ENCODE results near the gene QRICH2. TPM values are rescaled to one million over a fixed set of nuclear protein-coding genes. Genes with fewer than 3 reads are reported as not detected.

QRICH2 gene
- total RNA-seq, 2 donors from 2014 or later = 0.85 to 2.1 TPM

GRCh38 chr17:76341301-76341700 lies 33.2 kb upstream of the QRICH2 start:
- H3K4me3 Mint-ChIP-seq = no peak overlapping the region
- no peak for ATAC-seq (replicated peaks)
- H3K27ac Mint-ChIP-seq = no peak overlapping the region
- H3K9me3 Mint-ChIP-seq = no peaks in the 10 kb centered on the region
- peaks cover 4% of the 10 kb centered on the region for H3K4me1 Mint-ChIP-seq
- no peaks in the 10 kb centered on the region for H3K27me3 Mint-ChIP-seq
- peaks cover 44% of the 10 kb centered on the region for H3K36me3 Mint-ChIP-seq (ENCODE audit: low read depth)

DNA sequence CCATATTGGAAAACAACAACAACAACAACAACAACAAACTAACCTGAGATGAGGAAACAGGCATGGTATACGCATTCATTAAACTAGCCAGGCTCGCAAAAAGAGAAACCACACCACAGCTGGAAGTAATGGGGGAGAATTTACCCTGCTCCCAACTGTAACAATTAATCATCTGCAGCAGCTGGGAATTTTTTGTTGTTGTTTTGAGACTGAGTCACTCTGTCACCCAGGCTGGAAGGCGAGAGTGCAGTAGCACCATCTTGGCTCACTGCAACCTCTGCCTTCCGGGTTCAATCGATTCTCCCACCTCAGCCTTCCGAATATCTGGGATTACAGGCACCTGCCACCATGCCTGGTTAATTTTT lies 29.3 kb upstream of the QRICH2 start:
- Mint-ChIP-seq H3K4me3 (no peak overlapping the region), H3K4me1 (peaks cover 4% of the 10 kb centered on the region), H3K27me3 (no peaks in the 10 kb centered on the region), H3K9me3 (no peaks in the 10 kb centered on the region), H3K27ac (no peak overlapping the region), H3K36me3 (ENCODE audit: low read depth) (peaks cover 20% of the 10 kb centered on the region)
- ATAC-seq (replicated peaks) = no peak

DNA sequence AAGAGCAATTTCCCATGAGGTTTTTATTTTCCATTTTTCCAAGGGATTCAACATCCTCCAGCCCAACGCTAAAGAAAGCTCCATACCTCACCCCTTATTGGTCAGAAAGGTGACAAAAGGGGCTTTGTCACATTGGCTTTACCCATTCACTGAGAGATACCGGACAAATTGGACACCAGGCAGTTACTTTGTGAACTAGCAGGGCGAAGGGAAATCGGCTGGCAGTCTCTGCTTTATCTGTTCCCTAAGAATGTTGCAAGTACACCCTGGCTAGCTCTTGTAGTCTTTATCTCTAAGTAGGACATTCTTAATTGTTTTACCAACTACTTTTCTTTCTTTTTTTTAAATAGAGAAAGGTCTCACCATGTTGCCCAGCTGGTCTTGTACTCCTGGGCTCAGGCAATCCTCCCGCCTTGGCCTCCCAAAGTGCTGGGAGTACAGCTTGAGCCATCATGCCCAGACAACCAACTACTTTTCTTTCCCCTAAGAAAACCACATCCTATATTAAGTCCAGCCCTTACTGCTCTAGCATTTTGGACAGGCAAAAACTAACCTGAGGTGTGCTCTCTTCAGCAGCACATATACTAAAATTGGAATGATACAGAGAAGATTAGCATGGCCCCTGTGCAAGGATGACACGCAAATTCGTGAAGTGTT lies 28.8 kb upstream of the QRICH2 start:
- no peaks in the 10 kb centered on the region for H3K27me3 Mint-ChIP-seq
- peaks cover 15% of the 10 kb centered on the region for H3K36me3 Mint-ChIP-seq (ENCODE audit: low read depth)
- H3K27ac Mint-ChIP-seq = no peak overlapping the region
- peaks cover under 1% of the 10 kb centered on the region for H3K4me1 Mint-ChIP-seq
- no peak for ATAC-seq (replicated peaks)
- no peak overlapping the region for H3K4me3 Mint-ChIP-seq
- H3K9me3 Mint-ChIP-seq = no peaks in the 10 kb centered on the region

DNA sequence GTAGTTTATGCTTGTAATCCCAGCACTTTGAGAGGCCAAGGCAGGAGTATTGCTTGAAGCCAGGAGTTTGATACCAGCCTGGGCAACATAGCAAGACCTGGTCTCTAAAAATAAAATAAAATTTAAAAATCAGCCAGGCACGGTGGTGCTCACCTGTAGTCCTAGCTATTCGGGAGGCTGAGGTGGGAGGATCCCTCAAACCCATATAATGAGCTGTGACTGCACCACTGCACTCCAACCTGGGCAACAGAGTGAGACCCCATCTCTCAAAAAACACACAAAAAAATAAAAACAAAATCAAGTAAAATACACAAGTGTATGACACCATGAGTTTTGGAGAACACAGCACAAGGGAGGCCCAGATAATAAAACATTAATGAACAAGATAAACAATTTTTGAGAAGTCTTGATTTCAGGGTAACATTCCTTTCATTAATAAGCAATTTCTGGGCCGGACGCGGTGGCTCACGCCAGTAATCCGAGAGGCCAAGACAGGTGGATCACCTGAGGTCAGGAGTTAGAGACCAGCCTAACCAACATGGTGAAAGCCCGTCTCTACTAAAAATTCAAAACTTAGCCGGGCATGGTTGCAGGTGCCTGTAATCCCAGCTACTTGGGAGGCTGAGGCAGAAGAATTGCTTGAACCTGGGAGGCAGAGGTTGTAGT lies 27.8 kb upstream of the QRICH2 start:
- Mint-ChIP-seq H3K27ac (no peak overlapping the region), H3K4me3 (no peak overlapping the region), H3K9me3 (no peaks in the 10 kb centered on the region), H3K36me3 (ENCODE audit: low read depth) (peaks cover 10% of the 10 kb centered on the region), H3K4me1 (no peaks in the 10 kb centered on the region), H3K27me3 (no peaks in the 10 kb centered on the region)
- no peak for ATAC-seq (replicated peaks)

DNA sequence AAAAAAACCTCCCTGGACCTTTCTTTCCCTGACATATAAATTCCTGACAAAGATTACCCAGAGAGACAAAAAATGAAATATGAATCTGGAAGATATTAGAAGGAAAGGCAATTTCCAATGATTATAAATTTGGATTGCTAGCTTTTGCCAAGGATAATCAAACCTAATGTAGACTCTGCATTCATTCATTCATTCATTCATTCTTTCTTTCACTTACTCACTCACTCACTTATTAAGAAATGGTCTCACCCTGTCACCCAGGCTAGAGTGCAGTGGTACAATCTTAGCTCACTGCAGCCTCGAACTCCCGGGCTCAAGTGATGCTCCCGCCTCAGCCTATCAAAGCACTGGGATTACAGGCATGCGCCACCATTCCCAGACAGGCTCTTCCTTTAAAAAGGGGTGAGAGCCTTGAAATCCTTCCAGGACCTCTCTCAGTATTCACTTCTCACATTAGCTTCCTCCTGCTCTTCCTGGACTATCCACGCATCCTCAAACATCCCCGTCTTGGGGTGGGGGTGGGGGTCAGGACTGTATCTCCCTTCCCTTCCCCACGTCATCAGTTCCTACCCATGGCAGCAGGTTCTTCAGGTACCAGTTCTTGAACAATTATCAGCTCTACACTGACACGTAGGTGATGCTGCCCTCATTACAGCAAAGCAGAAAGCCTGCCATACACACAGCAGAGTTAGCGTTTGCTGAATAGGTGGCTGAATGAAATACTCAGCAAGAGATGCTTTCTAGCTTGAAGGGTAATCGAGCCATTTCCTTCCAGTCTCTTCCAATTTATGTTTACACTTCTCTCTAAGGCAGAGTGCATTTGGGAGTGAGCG lies 25.8 kb upstream of the QRICH2 start:
- Mint-ChIP-seq H3K4me3 (no peak overlapping the region), H3K27me3 (no peaks in the 10 kb centered on the region), H3K36me3 (ENCODE audit: low read depth) (peaks cover 23% of the 10 kb centered on the region), H3K9me3 (no peaks in the 10 kb centered on the region), H3K27ac (peak overlapping the region; percentile 21), H3K4me1 (no peaks in the 10 kb centered on the region)
- no peak for ATAC-seq (replicated peaks)

DNA sequence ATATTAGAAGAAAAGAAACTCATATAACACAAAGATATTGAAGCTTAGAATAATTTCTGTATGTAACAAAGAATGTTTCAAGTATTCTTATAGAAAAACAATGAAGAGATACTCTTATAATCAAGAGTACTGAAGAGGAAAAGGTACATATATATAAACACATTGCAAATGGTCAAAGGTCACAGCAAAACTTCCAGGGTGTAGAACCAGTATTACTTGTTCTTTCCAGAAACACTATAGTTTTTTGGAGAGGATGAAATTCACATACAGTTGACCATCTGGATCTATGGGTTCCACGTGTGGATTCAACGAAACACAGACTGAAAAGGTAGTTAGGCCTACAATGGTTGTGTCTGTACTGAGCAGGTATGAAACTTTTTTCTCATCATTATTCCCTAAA lies 23.0 kb upstream of the QRICH2 start:
- ATAC-seq (replicated peaks) = no peak
- H3K27ac Mint-ChIP-seq = peak overlapping the region; percentile 52
- H3K4me3 Mint-ChIP-seq = no peak overlapping the region
- H3K36me3 Mint-ChIP-seq (ENCODE audit: low read depth) = peaks cover 46% of the 10 kb centered on the region
- H3K27me3 Mint-ChIP-seq = no peaks in the 10 kb centered on the region
- no peaks in the 10 kb centered on the region for H3K9me3 Mint-ChIP-seq
- no peaks in the 10 kb centered on the region for H3K4me1 Mint-ChIP-seq

DNA sequence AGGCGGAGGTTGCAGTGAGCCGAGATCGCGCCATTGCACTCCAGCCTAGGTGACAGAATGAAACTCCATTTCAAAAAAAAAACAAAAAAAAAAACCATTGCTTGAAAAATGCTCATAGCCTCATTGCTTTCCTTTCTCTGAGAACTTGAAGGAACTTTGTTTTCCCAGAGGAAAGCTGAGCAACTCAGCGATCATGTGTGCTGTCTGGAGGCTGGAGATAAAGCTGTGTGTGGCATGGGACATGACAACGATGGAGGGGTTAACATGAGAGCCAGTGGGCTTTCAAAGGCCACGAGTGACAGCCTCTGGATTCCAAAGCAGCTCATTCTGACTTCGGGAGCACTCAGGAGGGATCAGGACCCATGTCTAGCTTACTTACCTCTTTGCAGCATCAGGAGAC lies 21.6 kb upstream of the QRICH2 start:
- Mint-ChIP-seq H3K9me3 (no peaks in the 10 kb centered on the region), H3K27me3 (no peaks in the 10 kb centered on the region), H3K36me3 (ENCODE audit: low read depth) (peaks cover 60% of the 10 kb centered on the region), H3K4me1 (no peaks in the 10 kb centered on the region), H3K4me3 (no peak overlapping the region), H3K27ac (no peak overlapping the region)
- no peak for ATAC-seq (replicated peaks)

DNA sequence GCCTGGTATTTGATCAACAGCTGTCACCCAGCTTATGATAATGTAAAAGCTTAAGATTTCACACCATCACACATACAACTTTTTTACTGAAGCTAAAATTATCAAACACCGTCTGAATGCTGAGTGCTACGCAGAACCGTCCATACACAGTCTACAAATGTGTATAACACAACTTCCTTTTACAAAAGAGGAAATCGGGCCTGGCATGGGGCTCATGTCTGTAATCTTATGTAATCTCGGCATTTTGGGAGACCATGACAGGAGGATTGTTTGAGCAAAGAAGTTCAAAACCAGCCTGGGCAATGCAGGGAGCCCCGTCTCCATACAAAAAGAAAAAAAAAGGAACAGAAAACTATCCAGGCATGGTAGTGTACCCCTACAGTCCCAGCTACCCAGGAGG lies 19.6 kb upstream of the QRICH2 start:
- Mint-ChIP-seq H3K27me3 (no peaks in the 10 kb centered on the region), H3K4me1 (no peaks in the 10 kb centered on the region), H3K27ac (no peak overlapping the region), H3K36me3 (ENCODE audit: low read depth) (peaks cover 76% of the 10 kb centered on the region), H3K4me3 (no peak overlapping the region), H3K9me3 (no peaks in the 10 kb centered on the region)
- ATAC-seq (replicated peaks) = no peak

- H3K9me3 Mint-ChIP-seq = no peaks in the 10 kb centered on the region
- H3K4me1 Mint-ChIP-seq = no peaks in the 10 kb centered on the region
- H3K27ac Mint-ChIP-seq = no peak overlapping the region
- no peak for ATAC-seq (replicated peaks)
- peaks cover 87% of the 10 kb centered on the region for H3K36me3 Mint-ChIP-seq (ENCODE audit: low read depth)
- no peaks in the 10 kb centered on the region for H3K27me3 Mint-ChIP-seq
- H3K4me3 Mint-ChIP-seq = no peak overlapping the region
These were observed 18.2 kb upstream of the QRICH2 start for GRCh38 chr17:76326306-76326705.

DNA sequence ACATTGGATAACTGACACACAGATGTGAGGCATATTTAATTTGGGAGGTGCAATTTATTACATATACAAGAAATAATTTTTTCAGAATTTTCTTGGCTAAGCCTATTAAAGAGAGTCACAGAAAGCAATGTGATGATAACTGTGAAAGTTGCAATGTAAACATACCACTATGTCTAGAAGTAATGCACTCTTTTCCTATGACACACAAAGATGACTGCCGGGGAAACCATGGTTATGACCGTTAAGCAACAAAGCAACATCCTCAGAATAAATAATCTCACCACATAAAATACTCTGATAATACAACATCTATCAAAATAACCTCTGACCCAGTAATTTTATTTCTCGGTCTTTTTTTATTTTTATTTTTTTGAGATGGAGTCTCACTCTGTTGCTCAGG lies 10.5 kb upstream of the QRICH2 start:
- Mint-ChIP-seq H3K9me3 (no peaks in the 10 kb centered on the region), H3K36me3 (ENCODE audit: low read depth) (peaks cover 39% of the 10 kb centered on the region), H3K27me3 (no peaks in the 10 kb centered on the region), H3K27ac (no peak overlapping the region), H3K4me3 (no peak overlapping the region), H3K4me1 (no peaks in the 10 kb centered on the region)
- ATAC-seq (replicated peaks) = no peak

- no peak for ATAC-seq (replicated peaks)
- Mint-ChIP-seq H3K36me3 (ENCODE audit: low read depth) (peaks cover 40% of the 10 kb centered on the region), H3K27ac (no peak overlapping the region), H3K9me3 (no peaks in the 10 kb centered on the region), H3K27me3 (no peaks in the 10 kb centered on the region), H3K4me1 (peaks cover 3% of the 10 kb centered on the region), H3K4me3 (no peak overlapping the region)
These were observed 9.5 kb upstream of the QRICH2 start for GRCh38 chr17:76317535-76317934.

DNA sequence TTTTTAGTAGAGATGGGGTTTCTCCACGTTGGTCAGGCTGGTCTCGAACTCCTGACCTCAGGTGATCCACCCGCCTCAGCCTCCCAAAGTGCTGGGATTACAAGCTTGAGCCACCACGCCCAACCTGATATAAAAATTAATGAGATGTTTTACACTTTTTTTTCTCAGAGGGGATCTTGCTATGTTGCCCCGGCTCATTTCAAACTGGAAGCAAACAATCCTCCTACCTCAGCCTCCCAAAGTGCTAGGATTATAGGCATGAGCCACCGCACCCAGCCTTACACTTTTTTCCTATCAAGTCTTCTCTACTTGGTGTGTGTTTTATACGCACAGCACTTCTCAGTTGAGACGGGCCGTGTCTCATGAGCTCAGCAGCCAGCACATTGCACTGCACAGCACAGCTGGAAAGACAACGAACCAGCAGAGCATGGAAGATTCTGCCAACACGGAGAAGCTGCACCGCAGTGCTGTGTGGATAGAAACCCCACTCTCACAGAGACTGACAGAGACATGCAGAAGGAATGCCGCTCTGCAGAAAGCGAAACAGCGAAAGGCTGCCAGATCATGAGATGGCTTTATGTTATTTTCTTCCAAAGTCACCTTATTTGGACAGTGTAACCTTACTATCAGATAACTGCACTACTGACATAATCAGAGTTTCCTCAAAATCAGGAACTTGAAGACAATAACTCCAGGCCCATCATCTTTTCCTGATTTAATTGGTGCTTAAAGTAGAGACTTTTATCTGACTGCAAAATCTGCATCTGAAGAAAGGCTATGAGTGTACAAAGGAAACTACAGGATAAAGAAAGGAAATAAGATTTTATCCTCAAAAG lies 6.5 kb upstream of the QRICH2 start:
- H3K27ac Mint-ChIP-seq = peak overlapping the region; percentile 79
- no peak for ATAC-seq (replicated peaks)
- H3K9me3 Mint-ChIP-seq = no peaks in the 10 kb centered on the region
- H3K4me3 Mint-ChIP-seq = no peak overlapping the region
- H3K4me1 Mint-ChIP-seq = peaks cover 3% of the 10 kb centered on the region
- peaks cover 39% of the 10 kb centered on the region for H3K36me3 Mint-ChIP-seq (ENCODE audit: low read depth)
- no peaks in the 10 kb centered on the region for H3K27me3 Mint-ChIP-seq

DNA sequence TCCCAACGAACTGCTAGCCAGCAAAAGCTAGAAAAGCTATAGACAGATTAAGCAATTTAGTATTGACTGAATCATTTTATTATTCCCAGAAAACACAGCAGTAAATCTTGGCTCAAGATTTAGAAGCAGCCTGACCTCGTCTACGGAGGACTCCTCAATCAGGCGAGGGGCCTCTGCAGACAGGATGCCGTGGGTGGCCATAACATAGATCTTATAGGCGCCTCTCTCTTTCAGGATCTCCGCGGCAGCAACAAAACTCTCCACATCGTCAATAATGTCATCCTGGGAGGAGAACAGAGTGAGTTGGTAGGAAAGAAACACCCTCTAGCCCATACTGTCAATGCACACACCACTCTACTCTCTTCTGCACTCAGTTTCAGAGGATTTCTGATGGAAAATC lies 4.7 kb upstream of the QRICH2 start:
- H3K27ac Mint-ChIP-seq = peak overlapping the region; percentile 15
- ATAC-seq (replicated peaks) = no peak
- no peaks in the 10 kb centered on the region for H3K9me3 Mint-ChIP-seq
- peaks cover 33% of the 10 kb centered on the region for H3K36me3 Mint-ChIP-seq (ENCODE audit: low read depth)
- H3K4me1 Mint-ChIP-seq = peaks cover 3% of the 10 kb centered on the region
- no peak overlapping the region for H3K4me3 Mint-ChIP-seq
- no peaks in the 10 kb centered on the region for H3K27me3 Mint-ChIP-seq

- Mint-ChIP-seq H3K4me1 (peaks cover 3% of the 10 kb centered on the region), H3K9me3 (no peaks in the 10 kb centered on the region), H3K27ac (no peak overlapping the region), H3K27me3 (no peaks in the 10 kb centered on the region), H3K36me3 (ENCODE audit: low read depth) (peaks cover 23% of the 10 kb centered on the region), H3K4me3 (no peak overlapping the region)
- no peak for ATAC-seq (replicated peaks)
These were observed 1.4 kb upstream of the QRICH2 start for GRCh38 chr17:76309461-76309860.
